IMR-90 (cell line): ENCODE data around the gene ATP10B. TPM values are rescaled to one million over a fixed set of nuclear protein-coding genes. Genes with fewer than 3 reads are reported as not detected.

Experiments
- ATAC-seq: fragments of 200-7000 bp; cut with Tn5 transposase; 2 replicates; pipeline ENCODE4 v1.9.1; 2020; ENCODE audit warnings: low read depth, mild to moderate bottlenecking, moderate library complexity
- BruUV-seq: library from RNA; stranded (reverse); fragments of 400-500 nt; replicated peaks from 2 replicates; lab custom pipeline; 2021; lab: Mats Ljungman, UMichigan
- CTCF ChIA-PET: fragments of 300-600 bp; formaldehyde crosslinking; extraction: SDS; loops from one replicate; lab custom pipeline; 2021; ENCODE audit warnings: antibody characterized with exemption; lab: Yijun Ruan, JAX
- POLR2A ChIA-PET: fragments of 300-600 bp; sonication (Branson Sonifier 250); formaldehyde crosslinking; loops from one replicate; lab custom pipeline; 2022; ENCODE audit warnings: antibody characterized with exemption; ENCODE audit not compliant: unreplicated experiment; lab: Charles Lee
- DNase-seq: peaks from one replicate; pipeline ENCODE4 v3.0.0; 2013
- H2AFZ ChIP-seq: replicated peaks from 2 replicates; pipeline ENCODE3; 2013; ENCODE audit warnings: low read length, mild to moderate bottlenecking; ENCODE audit not compliant: poor library complexity
- H2AK5ac ChIP-seq: 2 replicates; pipeline ENCODE4 v1.6.1; 2013; ENCODE audit warnings: low read depth, low read length, inconsistent platforms
- H2AK9ac ChIP-seq: replicated peaks from 2 replicates; pipeline ENCODE3; 2013; ENCODE audit warnings: mild to moderate bottlenecking, low read depth, low read length, moderate library complexity; ENCODE audit not compliant: poor library complexity
- H2BK120ac ChIP-seq: 2 replicates; pipeline ENCODE4 v1.6.1; 2013; ENCODE audit warnings: low read depth, low read length, inconsistent platforms
- H2BK15ac ChIP-seq: 3 replicates; pipeline ENCODE4 v1.6.1; 2013; ENCODE audit warnings: low read depth, low read length, inconsistent platforms
- H2BK20ac ChIP-seq: 2 replicates; pipeline ENCODE4 v1.6.1; 2013; ENCODE audit warnings: low read depth, mild to moderate bottlenecking, inconsistent platforms, low read length, moderate library complexity
- H2BK5ac ChIP-seq: 2 replicates; pipeline ENCODE4 v1.6.1; 2013; ENCODE audit warnings: mild to moderate bottlenecking, low read depth, low read length, inconsistent platforms; ENCODE audit not compliant: poor library complexity, severe bottlenecking
- H3K14ac ChIP-seq: replicated peaks from 2 replicates; pipeline ENCODE4 v1.6.1; 2013; ENCODE audit warnings: low read depth, low read length, inconsistent platforms
- H3K18ac ChIP-seq: 2 replicates; pipeline ENCODE4 v1.6.1; 2013; ENCODE audit warnings: low read depth, low read length, control low read depth
- H3K23ac ChIP-seq: 2 replicates; pipeline ENCODE4 v1.6.1; 2013; ENCODE audit warnings: low read depth, low read length, inconsistent platforms
- H3K27ac ChIP-seq: 2 replicates; pipeline ENCODE4 v1.5.1; 2013; ENCODE audit warnings: mild to moderate bottlenecking, control low read depth, low read length; ENCODE audit not compliant: insufficient read depth
- H3K27me3 ChIP-seq: 2 replicates; pipeline ENCODE4 v1.6.1; 2013; ENCODE audit warnings: low read length; ENCODE audit not compliant: control insufficient read depth, insufficient read depth
- H3K36me3 ChIP-seq: 2 replicates; pipeline ENCODE4 v1.6.1; 2013; ENCODE audit warnings: low read length, mixed read lengths; ENCODE audit not compliant: control insufficient read depth, insufficient read depth
- H3K4ac ChIP-seq: 2 replicates; pipeline ENCODE4 v1.6.1; 2013; ENCODE audit warnings: low read depth, low read length, inconsistent platforms
- H3K4me1 ChIP-seq: 2 replicates; pipeline ENCODE4 v1.6.1; 2013; ENCODE audit warnings: low read length, mixed read lengths; ENCODE audit not compliant: control insufficient read depth, insufficient read depth
- H3K4me2 ChIP-seq: 2 replicates; pipeline ENCODE4 v1.6.1; 2013; ENCODE audit warnings: low read depth, mild to moderate bottlenecking, control low read depth, low read length, moderate library complexity
- H3K4me3 ChIP-seq: 2 replicates; pipeline ENCODE4 v1.5.1; 2013; ENCODE audit warnings: low read depth, mild to moderate bottlenecking, control low read depth, low read length, moderate library complexity; ENCODE audit not compliant: insufficient read depth
- H3K56ac ChIP-seq: 2 replicates; pipeline ENCODE4 v1.6.1; 2013; ENCODE audit warnings: low read length, inconsistent platforms; ENCODE audit not compliant: insufficient read depth; ENCODE audit errors: extremely low read depth
- H3K79me1 ChIP-seq, 2 experiments: 2 replicates each; pipeline ENCODE4 v1.6.1; 2013; ENCODE audit warnings: low read length in 2 of 2, inconsistent platforms in 1 of 2, low read depth in 1 of 2
- H3K9ac ChIP-seq: 2 replicates; pipeline ENCODE4 v1.6.1; 2013; ENCODE audit warnings: low read depth, low read length, control low read depth
- H3K9me1 ChIP-seq: 2 replicates; pipeline ENCODE4 v1.6.1; 2013; ENCODE audit warnings: low read length, inconsistent platforms; ENCODE audit not compliant: insufficient read depth
- H3K9me3 ChIP-seq: 2 replicates; pipeline ENCODE4 v1.6.1; 2013; ENCODE audit warnings: low read length; ENCODE audit not compliant: control insufficient read depth, insufficient read depth
- H4K20me1 ChIP-seq: 2 replicates; pipeline ENCODE4 v1.6.1; 2013; ENCODE audit warnings: low read length, inconsistent platforms; ENCODE audit not compliant: insufficient read depth
- H4K5ac ChIP-seq: 2 replicates; pipeline ENCODE4 v1.6.1; 2013; ENCODE audit warnings: mild to moderate bottlenecking, low read depth, low read length, control low read depth
- H4K8ac ChIP-seq, 2 experiments: 2 replicates each; pipeline ENCODE4 v1.6.1; 2013; ENCODE audit warnings: low read depth in 2 of 2, low read length in 2 of 2, control low read depth in 1 of 2, inconsistent platforms in 1 of 2
- H4K91ac ChIP-seq: 2 replicates; pipeline ENCODE4 v1.6.1; 2013; ENCODE audit warnings: low read depth, low read length, inconsistent platforms; ENCODE audit not compliant: insufficient read depth
- ELK1 ChIP-seq: fragments of 150-350 bp; IDR thresholded peaks from 2 replicates; pipeline ENCODE4 v1.6.1; 2016; ENCODE audit warnings: low read depth, mild to moderate bottlenecking, low read length, moderate library complexity, borderline replicate concordance
- MAZ ChIP-seq: IDR thresholded peaks from 2 replicates; pipeline ENCODE4 v1.6.1; 2012; ENCODE audit warnings: low read depth, mild to moderate bottlenecking, low read length, improper control_type of control experiment, moderate library complexity, borderline replicate concordance
- POLR2A ChIP-seq: IDR thresholded peaks from 2 replicates; pipeline ENCODE4 v1.6.1; 2012; ENCODE audit warnings: mild to moderate bottlenecking, low read depth, low read length
- RCOR1 ChIP-seq: IDR thresholded peaks from 2 replicates; pipeline ENCODE4 v1.6.1; 2012; ENCODE audit warnings: mild to moderate bottlenecking, low read length, improper control_type of control experiment; ENCODE audit not compliant: insufficient replicate concordance
- RFX5 ChIP-seq: IDR thresholded peaks from 2 replicates; pipeline ENCODE4 v1.8.0; 2012; ENCODE audit warnings: low read depth, mild to moderate bottlenecking, low read length, moderate library complexity
- WGBS, 2 experiments: methylation state at CpG; one replicate each; pipeline versions ENCODE4 v1.1.5 to v1.1.7; 2013; ENCODE audit warnings: missing lambda C conversion rate in 2 of 2; ENCODE audit not compliant: insufficient read length in 1 of 2; ENCODE audit errors: extremely low coverage in 2 of 2; 5-methylcytosine and 5-hydroxymethylcytosine counted together
- dilution Hi-C: fragments of 300-500 bp; cut with HindIII; formaldehyde crosslinking; loops from one replicate; pipeline ENCODE4 v1.14.3; 2018; ENCODE audit warnings: low sequenced_read_pairs; ENCODE audit not compliant: unreplicated experiment
- in situ Hi-C: fragments of 300-500 bp; cut with MboI; formaldehyde crosslinking; loops from 3 replicates; pipeline ENCODE4 v1.14.3; 2019; ENCODE audit warnings: low sequenced_read_pairs, inconsistent platforms, mixed read lengths
- intact Hi-C: fragments of 100-400 bp; cut with micrococcal nuclease; formaldehyde crosslinking; loops from 2 replicates; pipeline ENCODE4 v1.10.0; 2022
- polyA plus RNA-seq, 3 experiments: library from polyadenylated mRNA; depleted of rRNA; stranded (reverse); fragments of >200 nt; gene quantifications; 2 replicates each; pipeline ENCODE4 v1.2.3, GENCODE V29; 2012; ENCODE audit warnings: low replicate concordance in 1 of 3
- total RNA-seq: library from RNA; depleted of rRNA; stranded (reverse); fragments of >200 nt; gene quantifications from 2 replicates; pipeline ENCODE4 v1.2.3, GENCODE V29; 2012

The ATP10B gene
- total and polyA plus RNA-seq, 2 of the 4 experiments (the other 2 are of a cell fraction) = not detected

GRCh38 chr5:160628619-160628968, 223.4 kb downstream of the ATP10B start:
- no peak overlapping the region for H2BK120ac ChIP-seq

More at GRCh38 chr5:160628619-160628968, 223.4 kb downstream of the ATP10B start:
- Histone ChIP-seq H2BK15ac (no peak overlapping the region), H4K91ac (no peak overlapping the region), H3K23ac (no peak overlapping the region), H2AK9ac (no peak overlapping the region), H3K4me1 (no peaks in the 10 kb centered on the region), H3K18ac (no peak overlapping the region), H3K27ac (no peak overlapping the region), H2AK5ac (no peak overlapping the region), H3K27me3 (no peaks in the 10 kb centered on the region), H3K4me3 (no peak overlapping the region), H3K4me2 (no peak overlapping the region), H3K14ac (no peak overlapping the region), H2AFZ (no peak overlapping the region), H3K56ac (no peak overlapping the region), H4K5ac (no peak overlapping the region), H2BK5ac (no peak overlapping the region), H3K9ac (no peak overlapping the region), H2BK20ac (no peak overlapping the region), H3K9me3 (peaks cover 5% of the 10 kb centered on the region), H4K20me1 (no peaks in the 10 kb centered on the region), H3K4ac (no peak overlapping the region), H3K79me1 (no peaks in the 10 kb centered on the region), H4K8ac (no peak overlapping the region), H3K9me1 (no peaks in the 10 kb centered on the region), H3K36me3 (no peaks in the 10 kb centered on the region)
- in situ Hi-C loops = no loop called here
- BruUV-seq = no TSS peak
- intact Hi-C loops = no loop called here
- ATAC-seq (no peak), DNase-seq (no peak)
- ChIA-PET CTCF (no interaction called here), POLR2A (no interaction called here)
- no CpG with 5 or more reads among the region's 1 CpG for WGBS, 2 experiments
- TF ChIP-seq ELK1 = no peak
- TF ChIP-seq MAZ = no peak
- TF ChIP-seq RFX5 = no peak
- no peak for TF ChIP-seq POLR2A
- no peak for TF ChIP-seq RCOR1
- dilution Hi-C loops = no loop called here
